ENCODE data around the gene CTSW. TPM values are rescaled to one million over a fixed set of nuclear protein-coding genes. Genes with fewer than 3 reads are reported as not detected.
A peak's percentile ranks its signal among the peaks of the same experiment; 100 is the strongest.

The CTSW gene
- total RNA-seq, 2 donors from 2014 or later = 1.4 to 1.8 TPM

DNA sequence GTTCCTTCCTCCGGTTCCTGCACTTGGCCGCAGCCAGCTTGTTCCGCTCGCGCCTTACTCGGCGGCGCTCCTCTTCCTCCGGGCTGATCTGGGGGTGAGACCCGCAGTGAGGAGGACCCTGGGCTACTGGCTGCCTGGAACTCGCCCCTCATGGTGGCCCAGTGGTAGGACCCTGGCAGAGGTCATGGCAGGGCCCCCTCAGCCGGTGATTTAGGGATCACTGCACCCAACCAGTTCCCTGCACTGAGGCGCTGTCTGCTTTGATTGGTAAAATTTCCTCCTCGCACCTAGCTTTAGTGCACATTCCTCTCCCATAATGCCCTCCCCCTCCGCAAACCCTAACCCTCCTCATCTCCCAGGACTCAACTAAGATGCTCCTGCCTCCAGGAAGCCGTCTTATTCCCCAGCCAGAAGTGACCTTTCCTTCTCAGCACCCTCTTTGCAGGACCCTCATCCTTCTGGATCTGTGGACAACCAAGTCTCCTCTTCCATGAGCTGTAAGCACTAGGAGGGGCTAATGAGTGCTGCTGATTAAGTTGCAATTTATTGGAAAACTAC, 14.5 kb downstream of the CTSW start:
- intact Hi-C loops (cut with DNase I) = no loop called here
- DNase-seq (ENCODE audit: low spot score) = peak; percentile 88

DNA sequence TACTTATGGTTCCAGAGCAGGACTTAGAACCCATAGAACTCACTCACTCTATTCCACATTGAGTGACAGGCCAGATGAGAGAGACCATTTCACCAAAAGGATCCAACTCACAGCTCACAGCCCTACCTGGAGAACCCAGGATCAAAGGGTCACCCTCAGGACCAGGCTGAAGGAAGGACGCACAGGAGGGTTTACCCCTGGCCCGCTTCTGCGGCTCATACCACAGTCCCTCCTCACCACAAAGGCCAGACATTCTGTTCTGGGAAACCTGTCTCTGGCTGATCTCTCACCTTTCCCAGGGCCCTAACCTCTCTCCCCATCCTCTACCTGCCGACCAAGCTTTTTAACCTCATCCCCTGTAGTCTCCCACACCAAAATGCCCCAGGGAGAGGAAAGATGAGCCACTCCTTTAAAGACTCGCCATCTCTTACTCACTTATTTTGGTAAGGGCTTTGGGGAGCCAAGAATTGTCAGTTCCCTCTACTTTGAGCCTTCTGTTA, 15.9 kb downstream of the CTSW start:
- intact Hi-C loops (cut with DNase I) = no loop called here
- DNase-seq (ENCODE audit: low spot score) = no peak

GRCh38 chr11:65896034-65896999, 16.7 kb downstream of the CTSW start:
- intact Hi-C loops (cut with DNase I) = no loop called here
- DNase-seq (ENCODE audit: low spot score) = no peak

DNA sequence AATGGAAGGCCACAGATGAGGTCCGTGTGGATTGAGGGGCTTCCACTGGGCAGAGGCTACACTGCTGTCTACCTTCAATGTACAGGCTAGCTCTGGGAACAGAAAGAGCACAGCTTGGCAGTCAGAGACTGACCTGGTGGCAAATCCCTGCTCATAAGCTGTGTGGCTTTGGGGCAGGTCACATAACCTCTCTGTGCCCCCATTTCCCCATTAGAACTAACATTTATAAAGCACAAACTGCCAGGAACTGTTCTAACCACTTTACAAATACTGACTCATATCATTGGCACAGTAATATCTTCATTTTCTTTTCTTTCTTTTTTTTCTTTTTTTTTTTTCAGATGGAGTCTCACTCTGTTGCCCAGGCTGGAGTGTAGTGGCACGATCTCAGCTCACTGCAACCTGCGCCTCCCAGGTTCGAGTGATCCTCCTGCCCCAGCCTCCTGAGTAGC, 17.4 kb downstream of the CTSW start:
- no peak for DNase-seq (ENCODE audit: low spot score)
- intact Hi-C loops (cut with DNase I) = no loop called here

DNA sequence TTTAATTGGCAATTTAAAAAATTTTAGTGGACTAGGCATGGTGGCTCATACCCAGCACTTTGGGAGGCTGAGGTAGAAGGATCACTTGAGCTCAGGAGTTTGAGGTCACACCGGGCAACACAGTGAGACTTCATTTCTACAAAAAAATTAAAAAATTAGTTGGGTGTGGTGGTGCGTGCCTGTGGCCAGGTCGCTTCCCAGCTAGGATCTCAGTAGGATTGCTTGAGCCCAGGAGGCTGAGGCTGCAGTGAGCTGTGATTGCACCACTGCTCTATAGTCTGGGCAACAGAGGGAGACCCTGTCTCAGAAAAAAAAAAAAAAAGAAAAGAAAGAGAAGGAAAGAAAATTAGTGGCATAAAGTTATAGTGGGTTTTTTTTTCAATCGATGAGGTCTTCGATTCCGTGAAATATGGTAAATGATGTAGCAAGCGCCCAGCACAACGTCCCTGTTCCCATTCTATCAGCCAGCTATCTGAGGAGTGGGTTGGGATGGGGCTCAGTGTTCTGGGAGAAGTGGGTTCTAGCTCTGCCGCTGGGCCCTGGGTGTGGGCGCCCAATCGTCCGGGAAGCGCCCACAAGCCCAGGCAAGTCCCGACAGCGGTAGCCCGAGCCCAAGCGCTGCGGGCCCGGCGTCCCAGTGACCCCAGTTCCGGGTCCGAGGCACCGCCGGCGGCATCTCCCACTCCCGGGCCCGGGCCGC, 19.2 kb downstream of the CTSW start:
- intact Hi-C loops (cut with DNase I) = no loop called here
- no peak for DNase-seq (ENCODE audit: low spot score)

- DNase-seq (ENCODE audit: low spot score) = peak; percentile 95
Observed at GRCh38 chr11:65899356-65900124, 19.9 kb downstream of the CTSW start.

DNA sequence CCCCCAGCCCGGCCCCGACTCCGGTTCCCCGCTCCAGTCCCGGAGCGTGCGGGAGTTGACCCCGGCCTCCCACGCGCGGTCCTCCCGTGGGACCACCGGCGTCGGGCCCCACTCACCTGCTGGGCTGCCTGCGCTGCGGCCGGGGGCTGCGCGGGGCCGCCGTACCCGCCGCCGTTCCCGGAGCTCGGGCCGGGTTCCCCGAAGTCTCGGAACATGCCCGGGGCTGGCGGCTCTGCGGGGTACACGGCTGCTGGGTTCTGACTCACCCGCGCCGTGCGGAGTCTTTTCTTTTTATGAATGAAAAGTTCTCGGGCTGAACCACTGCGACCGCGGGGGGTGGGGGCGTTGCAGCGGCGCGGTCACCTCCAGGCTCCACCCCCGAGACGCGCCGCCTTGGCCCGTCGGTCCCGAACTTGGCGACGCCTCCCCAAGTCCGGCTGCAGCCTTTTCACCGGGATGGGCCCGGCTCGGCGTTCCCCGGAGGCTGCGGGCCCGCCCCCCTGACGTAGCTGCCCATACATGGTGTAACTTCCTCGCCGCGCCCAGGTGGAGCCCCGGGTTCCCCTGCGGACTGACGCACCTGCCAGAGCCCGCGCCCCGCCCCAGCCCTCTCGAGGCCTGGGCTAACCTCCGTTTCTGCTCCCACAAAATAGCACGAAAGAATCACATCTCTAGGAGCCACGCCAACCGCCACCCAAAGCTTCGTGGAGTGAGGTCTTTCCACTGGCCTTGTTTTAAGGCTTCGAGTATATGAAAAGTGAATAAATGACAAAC, 20.7 kb downstream of the CTSW start, which contains the start of gene FOSL1:
Gene FOSL1 (minus strand): TSS at position 264 of the 774 bp plus-strand sequence. CDS start 49 bp downstream, at position 215.
- peak; percentile 97 for DNase-seq (ENCODE audit: low spot score)

More at GRCh38 chr11:65899356-65900124, 19.9 kb downstream of the CTSW start:
- intact Hi-C loops (cut with DNase I) = no loop called here

GRCh38 chr11:65900899-65901180, 21.2 kb downstream of the CTSW start:
- intact Hi-C loops (cut with DNase I) = no loop called here
- no peak for DNase-seq (ENCODE audit: low spot score)

More for the DNA sequence above, 20.7 kb downstream of the CTSW start, which contains the start of gene FOSL1:
- intact Hi-C loops (cut with DNase I) = no loop called here

- intact Hi-C loops (cut with DNase I) = no loop called here
Observed at GRCh38 chr11:65903068-65903481, 23.4 kb downstream of the CTSW start.

GRCh38 chr11:65903715-65904114, 24.1 kb downstream of the CTSW start:
- no peak for DNase-seq (ENCODE audit: low spot score)
- intact Hi-C loops (cut with DNase I) = no loop called here

More at GRCh38 chr11:65903068-65903481, 23.4 kb downstream of the CTSW start:
- no peak for DNase-seq (ENCODE audit: low spot score)

DNA sequence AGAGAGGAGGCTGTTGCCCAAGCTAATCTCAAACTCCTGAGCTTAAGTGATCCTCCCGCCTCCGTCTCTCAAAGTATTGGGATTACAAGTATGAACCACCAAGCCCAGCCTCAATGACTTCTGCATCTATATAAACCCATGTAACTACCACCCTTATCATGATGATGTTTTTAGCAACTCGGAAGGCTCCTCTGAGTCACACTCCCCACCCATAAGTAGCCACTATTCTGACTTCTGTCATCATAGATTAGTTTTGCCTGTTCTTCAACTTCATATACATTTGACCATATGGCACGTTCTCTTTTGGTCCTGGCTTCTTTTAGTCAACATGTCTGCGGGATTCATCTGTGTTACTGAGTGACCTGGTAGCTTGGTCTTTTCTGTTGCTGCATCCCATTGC, 27.0 kb downstream of the CTSW start:
- DNase-seq (ENCODE audit: low spot score) = no peak
- intact Hi-C loops (cut with DNase I) = no loop called here

DNA sequence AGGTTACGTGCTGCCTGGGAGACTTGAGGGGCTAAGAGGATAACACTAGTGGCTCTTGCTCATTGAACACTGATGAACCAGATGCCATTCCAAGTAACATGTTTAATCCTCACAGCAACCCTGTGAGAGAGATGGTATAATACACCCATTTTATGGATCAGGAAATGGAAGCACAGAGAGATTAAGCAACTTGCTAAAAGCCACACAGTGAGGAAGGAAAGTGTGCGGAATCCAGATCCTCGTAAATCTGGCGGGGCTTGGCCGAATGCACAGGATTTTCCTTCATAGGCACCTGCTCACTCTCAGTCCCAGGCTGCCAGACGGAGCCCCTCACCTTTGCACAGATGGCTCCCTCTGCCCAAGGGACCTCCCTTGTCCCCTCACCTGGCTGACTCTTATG, 28.2 kb downstream of the CTSW start:
- intact Hi-C loops (cut with DNase I) = no loop called here
- no peak for DNase-seq (ENCODE audit: low spot score)

DNA sequence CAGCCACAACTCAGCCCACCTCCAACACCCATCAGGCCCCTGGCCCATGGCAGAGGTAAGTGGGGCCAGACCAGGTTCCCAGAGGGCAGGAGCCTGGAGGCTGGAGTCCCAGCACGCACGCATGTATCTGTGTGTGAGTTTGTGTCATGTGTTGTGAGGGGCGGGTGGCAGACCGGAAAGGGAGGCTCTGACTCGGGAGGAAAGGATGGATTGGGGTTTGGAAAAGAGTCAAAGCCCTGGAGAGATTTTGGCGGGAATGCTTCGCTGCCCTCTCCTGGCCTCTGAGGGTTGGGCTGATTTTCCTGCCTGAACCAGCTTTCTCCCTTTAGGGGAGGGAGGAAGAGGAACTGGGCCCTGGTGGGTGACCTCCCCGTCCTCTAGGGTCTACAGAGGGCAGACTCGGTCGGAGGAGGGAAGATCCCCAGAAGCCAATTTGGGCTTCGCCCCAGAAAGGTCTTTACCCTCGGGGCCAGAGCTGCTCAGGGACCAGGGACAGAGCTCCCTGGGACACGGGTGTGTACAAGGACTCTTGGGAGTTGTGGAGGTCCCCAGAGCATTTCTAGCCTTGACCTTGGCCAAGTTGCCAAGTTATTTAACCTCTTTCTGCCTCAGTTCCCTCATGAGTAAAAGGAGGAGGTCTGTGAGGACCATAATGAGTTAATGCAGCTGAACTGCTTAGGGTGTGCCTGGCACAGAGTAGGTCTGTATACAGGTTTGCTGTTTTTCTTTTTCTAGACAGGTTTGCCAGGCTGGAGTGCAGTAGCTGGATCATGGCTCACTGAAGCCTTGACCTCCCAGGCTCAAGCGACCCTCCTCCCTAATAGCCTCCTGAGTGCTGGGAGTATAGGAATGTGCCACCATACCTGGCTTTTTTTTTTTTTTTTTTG, 32.3 kb downstream of the CTSW start:
- intact Hi-C loops (cut with DNase I) = no loop called here
- DNase-seq (ENCODE audit: low spot score) = peak; percentile 90

- intact Hi-C loops (cut with DNase I) = no loop called here
- DNase-seq (ENCODE audit: low spot score) = peak; percentile 80
Observed at GRCh38 chr11:65912845-65913244, 33.2 kb downstream of the CTSW start.

- DNase-seq (ENCODE audit: low spot score) = no peak
- intact Hi-C loops (cut with DNase I) = no loop called here
Observed at GRCh38 chr11:65915101-65915820, 35.6 kb downstream of the CTSW start.

- peak; percentile 96 for DNase-seq (ENCODE audit: low spot score)
- intact Hi-C loops (cut with DNase I) = no loop called here
Observed at GRCh38 chr11:65915821-65916251, 36.2 kb downstream of the CTSW start.

DNA sequence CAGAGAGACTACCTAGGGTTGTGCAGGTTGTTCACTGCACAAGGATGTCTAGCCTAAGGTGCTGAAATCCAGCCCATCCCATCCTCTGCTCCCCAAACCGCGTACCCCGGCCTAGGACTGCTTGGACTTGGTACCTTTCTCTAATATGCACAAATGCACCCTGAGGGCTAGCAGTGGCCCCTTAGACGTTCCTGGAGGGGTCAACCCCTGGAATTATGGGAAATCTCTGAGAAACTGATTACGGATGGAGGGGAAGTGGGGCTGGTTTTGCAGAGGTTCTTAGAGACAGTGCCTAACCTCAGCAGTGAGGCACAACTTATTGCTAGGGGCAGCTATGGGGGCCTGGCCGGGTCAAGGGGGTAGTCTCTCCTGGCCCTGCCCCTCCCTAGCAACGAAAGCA, 36.8 kb downstream of the CTSW start:
- intact Hi-C loops (cut with DNase I) = no loop called here
- DNase-seq (ENCODE audit: low spot score) = no peak

Data from posterior vena cava (tissue), 2 donors.